HepG2 (cell line): ENCODE results near the gene CNOT1. TPM values are rescaled to one million over a fixed set of nuclear protein-coding genes. Genes with fewer than 3 reads are reported as not detected.

Experiments used
- BATF2 ChIP-seq: sonication (generic); formaldehyde crosslinking; IDR thresholded peaks from 2 replicates; pipeline ENCODE4 v1.8.0; 2022; ENCODE audit warnings: mild to moderate bottlenecking, missing genetic modification reagents, moderate library complexity
- BCLAF1 ChIP-seq: fragments of 450-650 bp; IDR thresholded peaks from 2 replicates; pipeline ENCODE4 v1.6.1; 2017; ENCODE audit warnings: mild to moderate bottlenecking
- CEBPG ChIP-seq: IDR thresholded peaks from 2 replicates; pipeline ENCODE4 v1.6.1; 2016
- E2F2 ChIP-seq: sonication (generic); formaldehyde crosslinking; IDR thresholded peaks from 2 replicates; pipeline ENCODE4 v1.4.0; 2020; ENCODE audit warnings: missing genetic modification reagents, borderline replicate concordance
- ETV6 ChIP-seq: sonication (generic); formaldehyde crosslinking; conservative IDR thresholded peaks from 2 replicates; pipeline ENCODE4 v1.4.0; 2020; ENCODE audit warnings: missing genetic modification reagents
- GPN1 ChIP-seq: sonication (generic); formaldehyde crosslinking; IDR thresholded peaks from 2 replicates; pipeline ENCODE4 v1.5.1; 2020; ENCODE audit warnings: missing genetic modification reagents, borderline replicate concordance
- HCFC1 ChIP-seq: fragments of 150-350 bp; IDR thresholded peaks from 2 replicates; pipeline ENCODE4 v1.6.1; 2014; ENCODE audit warnings: low read depth, low read length
- HNF4A ChIP-seq: sonication (generic); formaldehyde crosslinking; IDR thresholded peaks from 2 replicates; pipeline ENCODE4 v1.4.0; 2020; ENCODE audit warnings: missing genetic modification reagents
- MBNL3 ChIP-seq: fragments of 250-450 bp; sonication (Bioruptor Pico); conservative IDR thresholded peaks from 2 replicates; pipeline ENCODE4 v1.8.0; 2022; ENCODE audit warnings: mild to moderate bottlenecking, inconsistent platforms
- MED8 ChIP-seq: sonication (generic); formaldehyde crosslinking; IDR thresholded peaks from 2 replicates; pipeline ENCODE4 v1.8.1; 2023; ENCODE audit warnings: mild to moderate bottlenecking, missing genetic modification reagents; ENCODE audit not compliant: insufficient replicate concordance
- NFE2L1 ChIP-seq: sonication (generic); formaldehyde crosslinking; IDR thresholded peaks from 2 replicates; pipeline ENCODE4 v1.4.0; 2020; ENCODE audit warnings: missing genetic modification reagents, mild to moderate bottlenecking, borderline replicate concordance
- NFIC ChIP-seq: IDR thresholded peaks from 2 replicates; pipeline ENCODE4 v1.6.1; 2012; ENCODE audit warnings: mild to moderate bottlenecking, low read length, inconsistent platforms
- RFXANK ChIP-seq: IDR thresholded peaks from 2 replicates; pipeline ENCODE4 v1.6.1; 2016
- U2AF2 ChIP-seq: fragments of 200-400 bp; formaldehyde crosslinking; IDR thresholded peaks from 2 replicates; pipeline ENCODE4 v1.6.1; 2017; ENCODE audit warnings: low read depth, mild to moderate bottlenecking, low read length
- ZBTB3 ChIP-seq: sonication (generic); formaldehyde crosslinking; IDR thresholded peaks from 2 replicates; pipeline ENCODE4 v1.4.0; 2020; ENCODE audit warnings: low read depth, mild to moderate bottlenecking, moderate library complexity, missing genetic modification reagents, borderline replicate concordance
- ZC3H13 ChIP-seq: sonication (generic); formaldehyde crosslinking; IDR thresholded peaks from 2 replicates; pipeline ENCODE4 v1.8.1; 2023; ENCODE audit warnings: mild to moderate bottlenecking, missing genetic modification reagents, moderate library complexity
- ZFAT ChIP-seq: sonication (generic); formaldehyde crosslinking; conservative IDR thresholded peaks from 2 replicates; pipeline ENCODE4 v1.8.1; 2023; ENCODE audit warnings: missing genetic modification reagents, inconsistent platforms
- ZNF441 ChIP-seq: sonication (generic); formaldehyde crosslinking; IDR thresholded peaks from 2 replicates; pipeline ENCODE4 v1.7.0; 2021; ENCODE audit warnings: missing genetic modification reagents, borderline replicate concordance
- polyA plus RNA-seq, 8 experiments: library from polyadenylated mRNA; depleted of rRNA in 3 of 8; stranded (reverse) in 7 of 8; unstranded in 1 of 8; fragments of >200 nt; fragmentation: Illumina TruSeq in 4 of 8; extraction: Trizol in 4 of 8; gene quantifications; 2 replicates each; pipeline versions ENCODE4 v1.2.1 to v1.2.3, GENCODE V29; 2011 to 2016; ENCODE audit warnings: low read depth in 4 of 8, missing spikeins in 1 of 8, mixed read lengths in 1 of 8; ENCODE audit not compliant: insufficient read depth in 1 of 8
- total RNA-seq, 5 experiments: library from RNA; depleted of rRNA; stranded (reverse); fragments of >200 nt; fragmentation: Illumina TruSeq; extraction: Trizol; gene quantifications; 2 replicates each; pipeline ENCODE4 v1.2.3, GENCODE V29; 2016; ENCODE audit warnings: low read depth in 1 of 5
- TF ChIP-seq, protein P1 (sequence below): sonication (generic); formaldehyde crosslinking; IDR thresholded peaks from 2 replicates; pipeline ENCODE4 v1.4.0; 2020; ENCODE audit warnings: mild to moderate bottlenecking, missing genetic modification reagents
- TF ChIP-seq, protein P2 (sequence below): sonication (generic); formaldehyde crosslinking; IDR thresholded peaks from 2 replicates; pipeline ENCODE4 v1.5.1; 2020; ENCODE audit warnings: missing genetic modification reagents, mild to moderate bottlenecking, borderline replicate concordance

CNOT1 gene
- total and polyA plus RNA-seq, 2 of the 13 experiments (the other 11 are each of a cell fraction or from before 2014, with no cell fraction given), result 188 to 232 TPM

DNA sequence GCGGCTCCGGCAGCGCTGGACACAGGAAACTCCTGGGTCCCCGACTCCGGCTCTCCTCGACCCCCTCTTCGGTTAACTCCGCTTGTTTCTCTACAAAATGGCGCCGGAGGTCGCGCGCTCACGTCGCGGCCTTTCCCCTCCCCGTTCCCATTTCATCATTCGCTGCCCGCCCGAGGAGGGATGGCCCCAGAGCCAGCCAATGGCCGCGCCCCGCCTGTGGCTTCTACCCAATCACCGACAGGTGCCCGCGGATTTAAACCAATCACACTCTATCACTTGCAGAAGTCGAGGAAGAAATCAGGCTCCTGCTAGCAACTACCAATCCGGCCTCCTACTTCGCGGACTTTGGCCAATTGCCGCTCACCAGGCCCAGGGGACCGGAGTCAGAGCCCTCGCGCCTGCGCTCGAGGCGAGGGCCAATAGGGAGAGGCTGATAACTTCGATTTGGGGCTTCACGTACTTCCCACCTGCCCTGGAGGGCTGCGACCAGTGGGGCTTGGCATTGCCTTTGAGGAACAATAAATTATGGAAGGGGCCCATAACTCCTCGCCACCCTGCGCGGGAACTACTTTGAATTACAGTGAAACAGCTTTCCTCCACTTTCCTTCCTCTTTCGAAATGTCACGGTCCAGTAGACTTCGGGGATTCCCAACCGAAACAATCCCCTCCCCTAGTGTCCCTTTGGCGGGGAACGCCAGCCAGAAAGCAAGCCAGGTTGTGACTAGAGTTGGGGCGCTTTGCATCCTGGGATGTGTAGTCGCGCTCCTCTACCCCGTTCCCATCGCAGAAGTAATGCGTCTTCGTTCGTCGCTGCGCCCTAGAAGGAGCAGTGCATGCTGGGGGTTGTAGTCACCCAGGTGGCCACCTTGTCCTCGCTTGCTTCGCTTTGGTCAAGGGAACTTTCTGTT is at the start of gene CNOT1 (continued):
- TF ChIP-seq ZBTB3 (CRISPR knock-in tag) (peak; percentile 54; the same call in 1 of the 2 replicates), BCLAF1 (no peak), GPN1 (CRISPR knock-in tag) (no peak), MED8 (CRISPR knock-in tag) (peak; percentile 48), BATF2 (no peak), ZFAT (CRISPR knock-in tag) (no peak), CEBPG (CRISPR knock-in tag) (peak; percentile 89), HNF4A (peak; percentile 72), HCFC1 (peak; percentile 99), ETV6 (CRISPR knock-in tag) (peak; percentile 96; the same call in 1 of the 2 replicates), NFIC (0 out of 2 replicates have a peak, but pooled peaks have one; percentile 14), ZNF441 (CRISPR knock-in tag) (peak; percentile 84), RFXANK (peak; percentile 96; the same call in 1 of the 2 replicates), NFE2L1 (CRISPR knock-in tag) (no peak), ZC3H13 (CRISPR knock-in tag) (no peak; the same call in 1 of the 2 replicates), E2F2 (CRISPR knock-in tag) (no peak; the same call in none of the 2 replicates), U2AF2 (no peak), MBNL3 (no peak; the same call in 1 of the 2 replicates)
- TF ChIP-seq, protein P1, sequence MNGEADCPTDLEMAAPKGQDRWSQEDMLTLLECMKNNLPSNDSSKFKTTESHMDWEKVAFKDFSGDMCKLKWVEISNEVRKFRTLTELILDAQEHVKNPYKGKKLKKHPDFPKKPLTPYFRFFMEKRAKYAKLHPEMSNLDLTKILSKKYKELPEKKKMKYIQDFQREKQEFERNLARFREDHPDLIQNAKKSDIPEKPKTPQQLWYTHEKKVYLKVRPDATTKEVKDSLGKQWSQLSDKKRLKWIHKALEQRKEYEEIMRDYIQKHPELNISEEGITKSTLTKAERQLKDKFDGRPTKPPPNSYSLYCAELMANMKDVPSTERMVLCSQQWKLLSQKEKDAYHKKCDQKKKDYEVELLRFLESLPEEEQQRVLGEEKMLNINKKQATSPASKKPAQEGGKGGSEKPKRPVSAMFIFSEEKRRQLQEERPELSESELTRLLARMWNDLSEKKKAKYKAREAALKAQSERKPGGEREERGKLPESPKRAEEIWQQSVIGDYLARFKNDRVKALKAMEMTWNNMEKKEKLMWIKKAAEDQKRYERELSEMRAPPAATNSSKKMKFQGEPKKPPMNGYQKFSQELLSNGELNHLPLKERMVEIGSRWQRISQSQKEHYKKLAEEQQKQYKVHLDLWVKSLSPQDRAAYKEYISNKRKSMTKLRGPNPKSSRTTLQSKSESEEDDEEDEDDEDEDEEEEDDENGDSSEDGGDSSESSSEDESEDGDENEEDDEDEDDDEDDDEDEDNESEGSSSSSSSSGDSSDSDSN (CRISPR knock-in tag), result peak; percentile 40; the same call in 1 of the 2 replicates
- TF ChIP-seq, protein P2, sequence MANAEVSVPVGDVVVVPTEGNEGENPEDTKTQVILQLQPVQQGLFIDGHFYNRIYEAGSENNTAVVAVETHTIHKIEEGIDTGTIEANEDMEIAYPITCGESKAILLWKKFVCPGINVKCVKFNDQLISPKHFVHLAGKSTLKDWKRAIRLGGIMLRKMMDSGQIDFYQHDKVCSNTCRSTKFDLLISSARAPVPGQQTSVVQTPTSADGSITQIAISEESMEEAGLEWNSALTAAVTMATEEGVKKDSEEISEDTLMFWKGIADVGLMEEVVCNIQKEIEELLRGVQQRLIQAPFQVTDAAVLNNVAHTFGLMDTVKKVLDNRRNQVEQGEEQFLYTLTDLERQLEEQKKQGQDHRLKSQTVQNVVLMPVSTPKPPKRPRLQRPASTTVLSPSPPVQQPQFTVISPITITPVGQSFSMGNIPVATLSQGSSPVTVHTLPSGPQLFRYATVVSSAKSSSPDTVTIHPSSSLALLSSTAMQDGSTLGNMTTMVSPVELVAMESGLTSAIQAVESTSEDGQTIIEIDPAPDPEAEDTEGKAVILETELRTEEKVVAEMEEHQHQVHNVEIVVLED (CRISPR knock-in tag), result peak; percentile 95
